H9 (cell line): ENCODE data around the gene ASB10. TPM values are rescaled to one million over a fixed set of nuclear protein-coding genes. Genes with fewer than 3 reads are reported as not detected.

ENCODE experiments used
- DNase-seq: peaks from one replicate; pipeline ENCODE4 v3.0.0-alpha.2; 2017
- H2AFZ ChIP-seq: one replicate; pipeline ENCODE4 v1.6.1; 2013; ENCODE audit warnings: mild to moderate bottlenecking, low read length, control low read depth, moderate library complexity
- H2AK5ac ChIP-seq: 2 replicates; pipeline ENCODE4 v1.6.1; 2013; ENCODE audit warnings: low read length, control low read depth, mixed read lengths; ENCODE audit not compliant: insufficient read length
- H2BK120ac ChIP-seq: one replicate; pipeline ENCODE4 v1.6.1; 2013; ENCODE audit warnings: low read depth, mild to moderate bottlenecking, low read length, control low read depth, inconsistent platforms; ENCODE audit not compliant: poor library complexity, severe bottlenecking
- H2BK12ac ChIP-seq: 2 replicates; pipeline ENCODE4 v1.6.1; 2013; ENCODE audit warnings: low read length, control low read depth, mixed read lengths, low read depth; ENCODE audit not compliant: insufficient read length
- H2BK15ac ChIP-seq: 2 replicates; pipeline ENCODE4 v1.6.1; 2013; ENCODE audit warnings: low read depth, low read length, control low read depth
- H2BK20ac ChIP-seq: one replicate; pipeline ENCODE4 v1.6.1; 2013; ENCODE audit warnings: low read depth, mild to moderate bottlenecking, low read length, control low read depth, inconsistent platforms; ENCODE audit not compliant: poor library complexity, severe bottlenecking
- H2BK5ac ChIP-seq: 2 replicates; pipeline ENCODE4 v1.6.1; 2013; ENCODE audit warnings: low read length, control low read depth, mixed read lengths; ENCODE audit not compliant: insufficient read length
- H3K14ac ChIP-seq: 2 replicates; pipeline ENCODE4 v1.6.1; 2013; ENCODE audit warnings: low read length, control low read depth; ENCODE audit not compliant: insufficient read depth
- H3K18ac ChIP-seq: 2 replicates; pipeline ENCODE4 v1.6.1; 2013; ENCODE audit warnings: low read depth, mild to moderate bottlenecking, mixed read lengths, low read length, control low read depth; ENCODE audit not compliant: insufficient read length
- H3K23ac ChIP-seq: 2 replicates; pipeline ENCODE4 v1.6.1; 2013; ENCODE audit warnings: low read length, control low read depth, mixed read lengths, low read depth; ENCODE audit not compliant: insufficient read length
- H3K23me2 ChIP-seq: 2 replicates; pipeline ENCODE4 v1.6.1; 2013; ENCODE audit warnings: low read depth, mild to moderate bottlenecking, mixed read lengths, low read length, control low read depth; ENCODE audit not compliant: insufficient read length, poor library complexity, severe bottlenecking
- H3K27ac ChIP-seq: 2 replicates; pipeline ENCODE4 v1.5.1; 2013; ENCODE audit warnings: low read length, control low read depth, mixed read lengths, low read depth; ENCODE audit not compliant: insufficient read length
- H3K27me3 ChIP-seq: 2 replicates; pipeline ENCODE4 v1.6.1; 2013; ENCODE audit warnings: low read length, control low read depth, inconsistent platforms; ENCODE audit not compliant: insufficient read depth
- H3K4ac ChIP-seq: 2 replicates; pipeline ENCODE4 v1.6.1; 2013; ENCODE audit warnings: low read depth, mild to moderate bottlenecking, control low read depth, inconsistent platforms, low read length, moderate library complexity
- H3K4me1 ChIP-seq: 2 replicates; pipeline ENCODE4 v1.6.1; 2013; ENCODE audit warnings: low read length, control low read depth, inconsistent platforms; ENCODE audit not compliant: insufficient read depth
- H3K4me2 ChIP-seq: 2 replicates; pipeline ENCODE4 v1.6.1; 2013; ENCODE audit warnings: low read length, control low read depth, mixed read lengths; ENCODE audit not compliant: insufficient read length, insufficient read depth
- H3K56ac ChIP-seq: 2 replicates; pipeline ENCODE4 v1.6.1; 2013; ENCODE audit warnings: low read depth, mild to moderate bottlenecking, mixed read lengths, low read length, control low read depth; ENCODE audit not compliant: insufficient read length
- H3K79me1 ChIP-seq: 2 replicates; pipeline ENCODE4 v1.6.1; 2013; ENCODE audit warnings: low read depth, mild to moderate bottlenecking, moderate library complexity, low read length, control low read depth, inconsistent platforms; ENCODE audit not compliant: insufficient read depth, poor library complexity, severe bottlenecking
- H3K79me2 ChIP-seq: 2 replicates; pipeline ENCODE4 v1.6.1; 2013; ENCODE audit warnings: low read length, control low read depth, inconsistent platforms; ENCODE audit not compliant: insufficient read depth
- H3K9ac ChIP-seq: 2 replicates; pipeline ENCODE4 v1.6.1; 2013; ENCODE audit warnings: low read length, control low read depth, mixed read lengths; ENCODE audit not compliant: insufficient read length; ENCODE audit errors: extremely low read depth
- H3K9me3 ChIP-seq: one replicate; pipeline ENCODE4 v1.6.1; 2013; ENCODE audit warnings: low read depth, low read length, inconsistent platforms; ENCODE audit not compliant: control insufficient read depth
- H3T11ph ChIP-seq: one replicate; pipeline ENCODE4 v1.6.1; 2013; ENCODE audit warnings: mild to moderate bottlenecking, low read length, control low read depth, inconsistent platforms
- H4K20me1 ChIP-seq: one replicate; pipeline ENCODE4 v1.6.1; 2013; ENCODE audit not compliant: control insufficient read depth, insufficient read length, insufficient read depth
- H4K5ac ChIP-seq: 2 replicates; pipeline ENCODE4 v1.6.1; 2013; ENCODE audit warnings: low read depth, mild to moderate bottlenecking, mixed read lengths, low read length, control low read depth; ENCODE audit not compliant: insufficient read length
- H4K8ac ChIP-seq: replicated peaks from 2 replicates; pipeline ENCODE4 v1.6.1; 2013; ENCODE audit warnings: low read length, control low read depth, mixed read lengths, low read depth; ENCODE audit not compliant: insufficient read length
- H4K91ac ChIP-seq: 2 replicates; pipeline ENCODE4 v1.6.1; 2013; ENCODE audit warnings: low read depth, mild to moderate bottlenecking, moderate library complexity, mixed read lengths, low read length, control low read depth; ENCODE audit not compliant: insufficient read length
- H3K27ac Mint-ChIP-seq, 3 experiments: 2 replicates in 2 of 3; 3 replicates in 1 of 3; pipeline ENCODE4 v1.8.0; 2020 to 2021; ENCODE audit warnings: mixed read lengths in 3 of 3, mild to moderate bottlenecking in 1 of 3, moderate library complexity in 1 of 3
- H3K27me3 Mint-ChIP-seq: 2 replicates; pipeline ENCODE4 v1.8.0; 2021; ENCODE audit warnings: low read depth, mild to moderate bottlenecking, moderate library complexity, mixed read lengths
- H3K36me3 Mint-ChIP-seq, 3 experiments: 2 replicates in 2 of 3; 3 replicates in 1 of 3; pipeline ENCODE4 v1.8.0; 2020 to 2021; ENCODE audit warnings: low read depth in 3 of 3, mixed read lengths in 3 of 3; ENCODE audit not compliant: insufficient read depth in 1 of 3
- H3K4me1 Mint-ChIP-seq, 2 experiments: 2 replicates each; pipeline ENCODE4 v1.8.0; 2020; ENCODE audit warnings: mixed read lengths in 2 of 2
- H3K4me3 Mint-ChIP-seq, 2 experiments: 2 replicates in 1 of 2; 3 replicates in 1 of 2; pipeline ENCODE4 v1.8.0; 2020 to 2021; ENCODE audit warnings: mild to moderate bottlenecking in 2 of 2, mixed read lengths in 2 of 2, moderate library complexity in 1 of 2
- H3K9me3 Mint-ChIP-seq, 2 experiments: 2 replicates in 1 of 2; 3 replicates in 1 of 2; pipeline ENCODE4 v1.8.0; 2020; ENCODE audit warnings: mild to moderate bottlenecking in 2 of 2, mixed read lengths in 2 of 2, moderate library complexity in 1 of 2
- WGBS: extraction: QIAGEN DNeasy Blood & Tissue Kit; methylation state at CpG from one replicate; pipeline ENCODE4 v1.1.7; 2013; ENCODE audit warnings: missing lambda C conversion rate, low lambda C conversion rate, mixed read lengths; ENCODE audit not compliant: insufficient read length; ENCODE audit errors: extremely low coverage; 5-methylcytosine and 5-hydroxymethylcytosine counted together
- total RNA-seq: library from RNA; stranded (reverse); gene quantifications from 2 replicates; pipeline ENCODE4 v1.2.1, GENCODE V29; 2021
- TF ChIP-seq, protein P1 (sequence below): fragments of 200-600 bp; sonication (generic); conservative IDR thresholded peaks from 3 replicates; pipeline ENCODE4 v1.8.0; 2021; ENCODE audit warnings: antibody characterized with exemption, mild to moderate bottlenecking

The ASB10 gene
- total RNA-seq, 1 experiment from 2014 or later = not detected

DNA sequence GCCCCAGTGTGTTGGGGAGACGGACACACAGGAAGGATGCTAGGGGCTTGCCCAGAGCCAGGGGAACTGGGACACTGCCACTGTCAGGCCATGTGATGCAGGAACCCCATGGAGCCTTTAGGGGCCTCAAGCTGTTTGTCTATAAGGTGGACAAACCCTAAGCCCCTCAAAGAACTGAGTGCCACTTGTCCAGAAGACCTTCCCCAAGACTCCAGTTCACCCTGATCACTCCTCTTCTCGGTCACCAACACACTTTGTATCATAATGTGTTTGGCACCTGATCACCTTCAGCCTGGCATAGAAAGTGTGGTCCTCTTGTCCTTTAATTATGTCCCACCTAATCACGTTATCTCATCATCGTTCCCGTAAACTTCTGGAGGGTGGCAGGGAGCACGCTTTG is 22.5 kb upstream of the ASB10 start:
- H3K4me1 Mint-ChIP-seq = peaks cover 13 to 16% of the 10 kb centered on the region in 2 experiments
- peaks cover 26% of the 10 kb centered on the region for H3K27me3 Mint-ChIP-seq

More for the DNA sequence above, 22.5 kb upstream of the ASB10 start:
- H3K27me3 ChIP-seq = no peaks in the 10 kb centered on the region
- no peak overlapping the region for H4K91ac ChIP-seq
- H2AK5ac ChIP-seq = no peak overlapping the region
- no peaks in the 10 kb centered on the region for H3K79me2 ChIP-seq
- H3K23me2 ChIP-seq = no peaks in the 10 kb centered on the region
- no CpG with 5 or more reads among the region's 6 CpGs for WGBS
- Mint-ChIP-seq H3K27ac (no peak overlapping the region), H3K9me3 (no peaks in the 10 kb centered on the region), H3K4me3 (no peak overlapping the region), H3K36me3 (peaks cover 12 to 31% (median 18%) of the 10 kb centered on the region in 3 experiments; a peak in 6 of 7 replicates)
- H3K4me2 ChIP-seq = no peak overlapping the region
- H3K9ac ChIP-seq = no peak overlapping the region
- H2BK15ac ChIP-seq = no peak overlapping the region
- H2BK12ac ChIP-seq = no peak overlapping the region
- no peak overlapping the region for H4K8ac ChIP-seq
- no peak overlapping the region for H3K27ac ChIP-seq
- H3K23ac ChIP-seq = no peak overlapping the region
- no peak overlapping the region for H3K56ac ChIP-seq
- H3K4ac ChIP-seq = no peak overlapping the region
- H2BK20ac ChIP-seq = no peak overlapping the region
- no peaks in the 10 kb centered on the region for H3K79me1 ChIP-seq
- no peak overlapping the region for H2BK120ac ChIP-seq
- H4K5ac ChIP-seq = no peak overlapping the region
- no peaks in the 10 kb centered on the region for H4K20me1 ChIP-seq
- no peak for DNase-seq
- no peaks in the 10 kb centered on the region for H3K9me3 ChIP-seq
- TF ChIP-seq, protein P1, sequence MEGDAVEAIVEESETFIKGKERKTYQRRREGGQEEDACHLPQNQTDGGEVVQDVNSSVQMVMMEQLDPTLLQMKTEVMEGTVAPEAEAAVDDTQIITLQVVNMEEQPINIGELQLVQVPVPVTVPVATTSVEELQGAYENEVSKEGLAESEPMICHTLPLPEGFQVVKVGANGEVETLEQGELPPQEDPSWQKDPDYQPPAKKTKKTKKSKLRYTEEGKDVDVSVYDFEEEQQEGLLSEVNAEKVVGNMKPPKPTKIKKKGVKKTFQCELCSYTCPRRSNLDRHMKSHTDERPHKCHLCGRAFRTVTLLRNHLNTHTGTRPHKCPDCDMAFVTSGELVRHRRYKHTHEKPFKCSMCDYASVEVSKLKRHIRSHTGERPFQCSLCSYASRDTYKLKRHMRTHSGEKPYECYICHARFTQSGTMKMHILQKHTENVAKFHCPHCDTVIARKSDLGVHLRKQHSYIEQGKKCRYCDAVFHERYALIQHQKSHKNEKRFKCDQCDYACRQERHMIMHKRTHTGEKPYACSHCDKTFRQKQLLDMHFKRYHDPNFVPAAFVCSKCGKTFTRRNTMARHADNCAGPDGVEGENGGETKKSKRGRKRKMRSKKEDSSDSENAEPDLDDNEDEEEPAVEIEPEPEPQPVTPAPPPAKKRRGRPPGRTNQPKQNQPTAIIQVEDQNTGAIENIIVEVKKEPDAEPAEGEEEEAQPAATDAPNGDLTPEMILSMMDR = no peak
- H2AFZ ChIP-seq = no peak overlapping the region
- no peak overlapping the region for H3K14ac ChIP-seq
- H2BK5ac ChIP-seq = no peak overlapping the region
- no peak overlapping the region for H3T11ph ChIP-seq
- H3K18ac ChIP-seq = no peak overlapping the region
- H3K4me1 ChIP-seq = peaks cover 5% of the 10 kb centered on the region; the same call in 1 of the 2 replicates
